DMS53 treated with DMSO at 0.1 percent for 48 hours (cell line): Measurements from ENCODE around the gene RHEB.

Experiments used
- DNase-seq: peaks from one replicate; lab custom pipeline; 2025; ENCODE audit not compliant: unreplicated experiment; lab: John Stamatoyannopoulos, UW

Gene RHEB

DNA sequence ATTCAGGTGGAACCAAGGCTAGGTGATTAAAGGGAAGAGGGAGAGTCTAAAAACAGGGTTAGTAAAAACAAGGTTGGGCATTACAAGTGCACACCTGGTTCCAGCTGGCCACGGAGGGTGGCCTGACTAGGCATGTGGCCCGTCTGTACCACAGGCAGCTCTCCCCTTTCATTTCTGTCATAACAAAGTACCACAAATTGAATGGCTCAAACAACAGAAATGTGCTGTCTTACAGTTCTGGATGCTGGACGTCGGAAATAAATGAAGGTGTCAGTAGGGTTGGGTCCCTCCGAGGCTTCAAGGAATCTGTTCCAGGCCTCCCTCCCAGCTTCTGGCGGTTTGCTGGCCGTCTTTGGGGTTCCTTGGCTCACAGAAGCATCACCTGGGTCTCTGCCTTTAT lies 96.5 kb downstream of the RHEB start:
- no peak for DNase-seq

DNA sequence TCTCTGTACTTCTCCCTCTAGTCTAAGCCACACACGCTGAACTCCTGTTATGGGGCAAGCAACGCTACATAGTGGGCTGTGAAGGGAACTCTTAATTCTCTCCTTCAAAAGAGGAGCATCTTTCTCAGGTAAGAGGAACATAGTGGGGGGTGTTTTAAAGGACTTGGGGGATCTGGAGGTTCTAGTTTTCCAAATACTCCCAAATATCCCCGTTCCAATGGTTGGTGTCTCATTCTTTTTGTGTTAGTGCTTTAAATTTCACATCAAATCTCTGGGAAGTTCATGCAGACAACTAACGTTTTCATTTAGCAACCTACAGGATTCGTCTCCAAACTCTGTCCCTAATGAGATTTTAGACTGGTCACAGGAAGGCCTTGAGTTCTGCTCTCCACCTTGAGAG lies 97.5 kb downstream of the RHEB start:
- no peak for DNase-seq

DNA sequence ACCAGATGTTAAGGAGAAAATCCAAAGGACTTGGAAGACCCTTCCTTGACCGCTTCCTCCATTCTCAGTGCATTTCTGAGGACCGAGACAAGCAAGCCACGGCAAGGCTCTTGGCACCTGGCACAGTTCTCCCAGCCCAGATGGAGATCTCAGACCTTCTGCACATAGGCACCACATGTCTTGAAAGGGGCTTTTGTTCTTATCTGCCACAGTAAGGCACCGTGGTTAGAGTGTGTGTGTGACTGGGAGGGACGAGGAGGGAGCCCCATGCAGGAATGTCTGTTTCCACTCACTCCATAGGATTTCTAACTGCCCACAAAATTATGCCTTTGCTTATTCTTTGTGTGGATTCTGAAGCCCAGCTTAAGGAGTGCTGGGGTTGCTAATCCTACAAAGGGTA lies 99.6 kb downstream of the RHEB start:
- DNase-seq, result no peak

DNA sequence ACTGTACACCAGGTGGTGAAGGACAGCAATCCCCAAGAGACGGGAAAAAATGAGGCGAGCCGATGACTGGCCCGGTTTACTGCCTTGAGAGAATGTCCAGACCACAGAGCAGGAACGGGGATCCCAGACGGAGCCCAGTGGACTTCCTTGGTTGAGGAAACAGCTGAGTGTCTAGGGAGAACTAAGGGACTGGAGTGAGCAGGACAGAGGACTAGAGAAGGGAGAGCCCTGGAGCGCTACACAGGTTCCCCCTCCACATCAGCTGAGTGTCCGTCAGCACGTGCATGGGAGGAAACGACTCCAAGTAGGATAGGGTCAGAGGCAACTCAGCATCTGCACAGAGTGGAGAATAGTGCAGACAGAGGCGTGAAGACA lies 102.8 kb downstream of the RHEB start:
- no peak for DNase-seq

DNA sequence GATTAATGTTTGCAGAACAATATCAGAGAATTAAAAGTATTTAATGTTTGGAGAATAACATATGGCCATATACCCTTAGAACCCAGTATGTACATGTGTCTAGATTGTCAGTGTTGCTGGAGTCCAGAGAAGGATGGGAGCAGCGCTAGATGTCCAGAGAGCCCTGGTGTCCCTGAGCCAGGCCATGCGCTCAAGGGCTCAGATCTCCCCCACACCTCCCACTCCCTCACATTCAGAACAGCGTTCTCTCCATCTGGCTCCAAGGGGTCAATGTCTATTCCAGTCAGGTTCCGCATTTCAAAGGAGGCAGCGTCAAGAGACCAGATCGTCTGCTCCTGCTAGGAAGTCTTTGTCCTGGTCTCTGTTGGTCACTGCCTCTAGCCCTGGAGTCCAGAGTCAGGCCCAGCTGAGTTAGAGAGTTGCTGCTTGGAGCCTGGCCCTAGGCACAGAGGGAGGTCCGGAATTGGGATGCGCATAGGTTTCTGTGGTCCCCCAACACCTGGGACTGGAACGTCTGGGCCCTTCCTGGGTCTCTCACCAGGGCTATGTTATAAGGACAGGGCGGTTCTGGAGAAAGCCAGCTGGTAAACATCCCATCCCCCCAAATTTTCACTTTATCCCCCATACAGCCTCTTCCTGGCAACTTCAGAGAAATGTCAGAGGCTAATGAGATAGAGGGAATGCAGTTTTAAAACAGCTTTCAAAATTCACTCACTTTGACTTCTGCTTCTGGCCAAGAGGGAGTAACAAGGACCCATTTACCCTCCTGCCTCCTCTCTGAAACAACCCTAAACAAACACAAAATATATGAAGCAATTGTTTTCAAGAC lies 103.4 kb downstream of the RHEB start:
- DNase-seq, result no peak
